Spleen (tissue), 11 donors: ENCODE measurements around the gene GDPD5. TPM values are rescaled to one million over a fixed set of nuclear protein-coding genes. Genes with fewer than 3 reads are reported as not detected.

ENCODE experiments used
- DNase-seq: peaks from one replicate; pipeline ENCODE4 v3.0.0-alpha.2; 2020
- H3K27ac ChIP-seq, 8 donors: fragments of 200-600 bp; sonication (generic) in 7 of 8; 1 replicate in 4 of 8; 2 replicates in 4 of 8; pipeline versions ENCODE4 v1.5.0 to v1.8.0; 2016 to 2021; ENCODE audit warnings: inconsistent platforms in 4 of 8, mild to moderate bottlenecking in 4 of 8, moderate library complexity in 1 of 8
- H3K27me3 ChIP-seq, 7 donors: fragments of 200-600 bp; sonication (generic) in 6 of 7; replicated peaks in 1 of 7; 1 replicate in 4 of 7; 2 replicates in 3 of 7; pipeline versions ENCODE4 v1.5.0 to v1.8.0; 2016 to 2021; ENCODE audit warnings: inconsistent platforms in 3 of 7, mild to moderate bottlenecking in 1 of 7
- H3K36me3 ChIP-seq, 6 donors: fragments of 200-600 bp; sonication (generic) in 5 of 6; 1 replicate in 4 of 6; 2 replicates in 2 of 6; pipeline versions ENCODE4 v1.5.0 to v1.8.0; 2016 to 2021; ENCODE audit warnings: inconsistent platforms in 2 of 6
- H3K4me1 ChIP-seq, 6 donors: fragments of 200-600 bp; sonication (generic) in 5 of 6; 1 replicate in 3 of 6; 2 replicates in 3 of 6; pipeline versions ENCODE4 v1.5.0 to v1.8.0; 2016 to 2021; ENCODE audit warnings: inconsistent platforms in 3 of 6
- H3K4me3 ChIP-seq, 8 donors: fragments of 200-600 bp; sonication (generic) in 7 of 8; 1 replicate in 4 of 8; 2 replicates in 4 of 8; pipeline versions ENCODE4 v1.5.0 to v1.8.0; 2016 to 2021; ENCODE audit warnings: inconsistent platforms in 4 of 8, mild to moderate bottlenecking in 4 of 8, moderate library complexity in 2 of 8
- H3K9me3 ChIP-seq, 8 donors: fragments of 200-600 bp; sonication (generic) in 7 of 8; 1 replicate in 4 of 8; 2 replicates in 4 of 8; pipeline versions ENCODE4 v1.5.0 to v1.8.0; 2016 to 2021; ENCODE audit warnings: inconsistent platforms in 4 of 8
- CTCF ChIP-seq, 11 experiments: fragments of 200-600 bp in 7 of 11; fragments of 450-650 bp in 4 of 11; sonication (generic) in 4 of 11; IDR thresholded peaks in 8 of 11; conservative IDR thresholded peaks in 3 of 11; 1 replicate in 7 of 11; 2 replicates in 4 of 11; pipeline versions ENCODE4 v1.4.0 to v1.8.0; 2016 to 2021; ENCODE audit warnings: antibody characterized with exemption in 11 of 11, inconsistent platforms in 4 of 11, mild to moderate bottlenecking in 1 of 11
- POLR2A ChIP-seq, 3 donors: fragments of 450-650 bp; IDR thresholded peaks; one replicate each; pipeline ENCODE4 v1.5.1; 2017; ENCODE audit warnings: antibody characterized with exemption in 3 of 3, mild to moderate bottlenecking in 1 of 3
- POLR2AphosphoS5 ChIP-seq, 3 donors: sonication (generic); formaldehyde crosslinking; IDR thresholded peaks; one replicate each; pipeline ENCODE4 v1.5.1; 2017; ENCODE audit warnings: antibody characterized with exemption in 3 of 3
- WGBS, 5 donors: extraction: QIAGEN DNeasy Blood & Tissue Kit in 3 of 5; methylation state at CpG; one replicate each; pipeline versions ENCODE4 v1.1.5 to v1.1.7; 2013 to 2018; 5-methylcytosine and 5-hydroxymethylcytosine counted together
- intact Hi-C: fragments of 100-400 bp; cut with DNase I; formaldehyde crosslinking; loops from one replicate; pipeline ENCODE4 v1.15.0; 2023; ENCODE audit warnings: low total_unique reads
- polyA plus RNA-seq, 3 donors: library from polyadenylated mRNA; stranded (reverse); fragments of 200-250 nt; gene quantifications; one replicate each; pipeline ENCODE4 v1.2.1, GENCODE V29; 2013
- total RNA-seq, 7 donors: library from RNA; depleted of rRNA in 3 of 7; stranded (reverse); fragments of >200 nt in 3 of 7; fragmentation: NEBNext Ultra II Directional in 4 of 7; extraction: Animal tissue kit (Norgen Biotek cat#: 25700) in 4 of 7; gene quantifications; one replicate each; pipeline versions ENCODE4 v1.1.0 to v1.2.1, GENCODE V29; 2016 to 2021
- donor health status: healthy with polysubstance abuse.
- donor health status: DM: no; HTN: no; CAD: no; lungs with moderate emphysema.
- donor health status: DM: no; HTN: no; CAD: no.
- donor health status: Bipolar disorder and iron deficiency.
- donor health status: healthy.
- donor health status: DM: no; HTN: no; CAD: no.
- donor health status: DM: yes; HTN: yes; CAD: no.

GDPD5 gene
- total and polyA plus RNA-seq, 10 donors = 44.6 to 273 (median 146) TPM

GRCh38 chr11:75424396-75424795, 101.3 kb downstream of the GDPD5 start:
- no peak overlapping the region for H3K4me3 ChIP-seq
- peaks cover 0 to 20% (median 7%) of the 10 kb centered on the region in 6 donors for H3K4me1 ChIP-seq
- WGBS, 5 donors = 89 to 100% (median 94%) methylated on average over 1 of the region's 1 CpG
- peak; percentile 25 for DNase-seq
- peaks cover 0 to 4% (median 0%) of the 10 kb centered on the region in 8 donors for H3K9me3 ChIP-seq
- TF ChIP-seq CTCF (IDR thresholded peaks at IDR 0.05 in 8 of 11, conservative IDR thresholded peaks at IDR 0.05 in 3 of 11) (no peak), POLR2AphosphoS5 (IDR thresholded peaks at IDR 0.05) (no peak), POLR2A (IDR thresholded peaks at IDR 0.05) (no peak)
- H3K27ac ChIP-seq = no peak overlapping the region
- peaks cover 0 to 30% (median 0%) of the 10 kb centered on the region in 6 donors for H3K36me3 ChIP-seq
- H3K27me3 ChIP-seq = peaks cover 0 to 14% (median 11%) of the 10 kb centered on the region in 7 donors
- intact Hi-C loops = no loop called here

DNA sequence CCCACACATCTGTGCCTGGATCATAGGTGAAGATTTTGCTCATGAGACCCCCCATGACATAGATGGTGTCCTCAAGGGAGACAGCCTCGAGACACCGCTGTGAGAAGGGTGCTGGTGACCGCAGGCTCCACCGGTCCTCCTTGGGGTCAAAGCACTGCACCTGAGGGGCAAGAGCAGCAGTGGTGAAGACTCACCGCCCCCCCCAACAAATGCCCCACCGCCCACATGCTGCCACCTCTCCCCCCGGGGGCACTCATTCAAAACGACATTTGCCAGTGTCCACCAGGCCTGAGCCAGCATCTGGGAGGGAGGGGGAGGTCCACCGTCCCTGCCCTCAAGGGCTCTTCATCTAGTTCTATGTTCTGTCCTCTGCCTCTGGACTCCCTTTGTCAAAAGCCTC, 102.0 kb downstream of the GDPD5 start:
- Histone ChIP-seq H3K36me3 (peaks cover 0 to 30% (median 0%) of the 10 kb centered on the region in 6 donors), H3K9me3 (no peaks in the 10 kb centered on the region), H3K27me3 (peaks cover 0 to 7% (median 7%) of the 10 kb centered on the region in 7 donors), H3K4me3 (no peak overlapping the region), H3K27ac (no peak overlapping the region), H3K4me1 (peaks cover 0 to 13% (median 7%) of the 10 kb centered on the region in 6 donors)
- 86 to 94% (median 90%) methylated on average over 6 to 9 of the region's 9 CpGs for WGBS, 5 donors
- intact Hi-C loops = no loop called here
- no peak for TF ChIP-seq CTCF (IDR thresholded peaks at IDR 0.05 in 8 of 11, conservative IDR thresholded peaks at IDR 0.05 in 3 of 11)
- DNase-seq = peak; percentile 53

GRCh38 chr11:75422248-75423231, 103.2 kb downstream of the GDPD5 start:
- DNase-seq = peak; percentile 62
- 78 to 90% (median 82%) methylated on average over 15 of the region's 15 CpGs for WGBS, 5 donors
- intact Hi-C loops = no loop called here

More at GRCh38 chr11:75422248-75423231, 103.2 kb downstream of the GDPD5 start:
- Histone ChIP-seq H3K27ac (no peak overlapping the region), H3K36me3 (peaks cover 0 to 34% (median 0%) of the 10 kb centered on the region in 6 donors), H3K27me3 (no peaks in the 10 kb centered on the region), H3K9me3 (no peaks in the 10 kb centered on the region), H3K4me3 (no peak overlapping the region), H3K4me1 (peaks cover 0 to 5% (median under 1%) of the 10 kb centered on the region in 6 donors)
- TF ChIP-seq POLR2A (IDR thresholded peaks at IDR 0.05) (no peak), POLR2AphosphoS5 (IDR thresholded peaks at IDR 0.05) (peak; percentile 17 to 55 (median 32)), CTCF (IDR thresholded peaks at IDR 0.05 in 8 of 11, conservative IDR thresholded peaks at IDR 0.05 in 3 of 11) (no peak)
